NCI-H446 (cell line): Measurements from ENCODE around the gene ECE1.

Source experiments
- DNase-seq, 2 experiments: peaks; one replicate each; lab custom pipeline; 2025; lab: John Stamatoyannopoulos, UW

Gene ECE1

DNA sequence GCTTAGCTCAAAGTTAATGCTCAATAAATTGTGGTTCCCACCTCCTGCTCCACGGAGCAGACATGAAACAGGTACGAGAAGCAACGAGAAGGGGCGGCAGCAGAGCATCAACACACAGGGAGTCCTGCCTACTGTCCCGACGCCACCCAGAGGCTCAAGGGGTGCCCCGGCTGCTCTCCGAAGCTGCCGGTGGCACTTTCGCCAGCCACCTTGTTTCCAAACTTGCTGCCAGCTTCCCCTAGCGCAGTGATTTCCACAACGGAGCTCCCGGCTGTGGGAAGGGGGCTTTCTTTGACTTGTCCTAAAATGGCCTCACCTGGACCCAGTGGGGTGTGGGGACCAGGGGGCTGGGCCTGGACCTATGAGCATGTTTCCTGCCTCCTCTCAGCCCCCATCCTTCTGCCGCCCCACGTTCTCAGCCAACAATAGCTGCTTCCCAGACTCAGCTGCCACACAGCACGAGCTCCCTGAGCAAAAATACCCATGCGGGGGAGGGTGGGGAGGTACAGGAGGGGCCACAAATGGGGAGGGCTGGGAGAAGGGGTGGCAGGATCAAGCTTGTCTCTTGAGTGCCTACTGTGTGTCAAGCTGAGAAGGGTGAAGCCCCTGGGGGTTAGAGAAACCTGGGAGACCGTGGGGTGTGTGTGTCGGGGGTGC is 35.6 kb upstream of the ECE1 start:
- DNase-seq: no peak

DNA sequence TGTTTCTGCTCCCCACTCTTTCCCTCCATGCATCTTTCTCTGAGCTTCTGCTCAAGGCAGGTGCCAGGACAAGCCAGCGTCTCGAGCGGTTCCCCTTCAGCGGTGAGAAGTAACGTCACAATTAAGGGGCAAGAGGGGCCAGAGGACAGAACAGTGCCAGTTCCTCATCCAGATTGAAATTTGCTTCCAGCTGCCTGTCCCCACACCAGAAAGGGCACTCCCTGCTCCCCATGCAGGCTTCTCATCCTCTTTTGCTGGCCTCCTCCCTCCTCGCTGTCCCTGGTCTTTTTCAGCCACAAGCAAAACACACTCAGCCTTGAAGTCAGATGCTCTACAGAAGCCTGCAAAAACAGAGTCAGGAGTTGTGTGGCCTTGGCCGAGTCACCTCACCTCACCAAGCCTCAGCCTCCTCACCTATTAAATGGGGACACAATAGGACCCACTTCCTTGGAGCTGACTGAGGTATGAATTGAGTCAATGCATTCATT is 35.0 kb upstream of the ECE1 start:
- DNase-seq: no peak

DNA sequence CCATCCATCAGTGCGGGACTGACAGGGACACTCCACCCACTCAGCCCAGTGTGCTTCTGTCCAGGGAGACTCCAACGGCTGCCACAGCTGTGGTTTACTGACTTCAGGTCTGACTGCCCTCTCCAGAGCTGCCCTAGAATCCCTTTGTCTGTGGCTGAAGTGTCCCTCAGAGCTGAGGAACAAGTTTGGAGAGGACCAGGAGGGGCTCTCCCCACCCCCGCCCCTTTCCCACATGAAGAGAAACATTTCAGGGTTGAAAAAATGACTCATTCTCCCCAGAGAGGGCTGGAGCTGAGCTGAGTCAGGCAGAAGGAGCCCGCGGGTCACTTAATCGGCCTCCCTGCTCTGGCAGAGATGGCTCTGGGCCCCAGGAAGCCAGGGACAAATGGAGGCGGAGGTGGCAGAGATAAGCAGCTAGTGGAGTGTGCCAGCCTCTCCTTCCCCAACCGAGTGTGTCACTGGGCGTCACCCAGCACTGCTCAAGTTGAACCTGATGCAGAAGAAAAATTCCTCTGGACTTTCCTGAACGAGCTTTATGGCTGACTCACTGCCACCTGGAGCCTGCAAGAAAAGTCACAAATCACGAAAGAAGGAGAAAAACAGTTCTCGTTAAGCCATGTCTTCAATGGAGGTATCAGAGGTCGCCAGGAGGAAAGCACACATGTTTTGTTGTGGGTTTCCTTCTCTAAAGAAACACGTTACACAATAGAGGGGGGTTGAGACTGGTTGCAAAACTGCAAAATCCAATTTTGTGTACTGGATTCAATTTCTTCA is 34.3 kb upstream of the ECE1 start:
- DNase-seq: peak in 1 of 2 experiments; percentile 31

DNA sequence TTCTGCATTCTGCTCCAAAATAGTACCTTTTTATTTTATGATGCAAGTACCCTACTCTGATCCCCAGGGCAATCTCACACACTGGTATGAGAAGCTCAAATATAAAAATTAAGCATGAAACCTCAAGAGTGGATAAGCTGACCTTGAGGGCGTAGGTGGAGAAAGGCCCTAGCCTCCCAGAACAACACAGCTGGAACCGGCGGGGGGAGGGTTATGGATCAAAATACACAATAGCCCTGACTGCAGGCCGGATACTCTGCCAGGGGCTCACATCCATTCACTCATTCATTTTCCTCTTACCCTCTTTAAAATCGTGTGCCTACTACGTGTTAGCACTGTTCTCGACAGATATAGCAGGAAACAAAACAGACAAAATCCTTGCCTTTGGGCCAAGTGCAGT is 32.8 kb upstream of the ECE1 start:
- DNase-seq: no peak

DNA sequence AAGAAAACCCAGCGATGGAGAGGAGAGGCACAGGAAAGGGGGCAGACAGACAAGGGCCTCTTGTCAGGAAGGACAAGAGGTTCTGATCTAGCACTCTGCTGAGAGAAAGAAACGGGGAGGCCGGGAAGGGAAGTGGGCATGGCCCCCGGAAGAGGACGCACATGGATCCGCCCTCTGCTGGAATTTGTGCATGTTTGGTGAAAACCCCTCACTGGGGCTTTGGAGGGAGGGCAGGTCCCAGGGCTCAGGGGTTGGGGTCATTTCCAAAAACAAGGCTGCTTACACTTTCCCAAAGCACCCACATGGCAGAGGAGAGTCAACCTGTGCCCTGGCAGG is 32.4 kb upstream of the ECE1 start:
- DNase-seq: no peak

DNA sequence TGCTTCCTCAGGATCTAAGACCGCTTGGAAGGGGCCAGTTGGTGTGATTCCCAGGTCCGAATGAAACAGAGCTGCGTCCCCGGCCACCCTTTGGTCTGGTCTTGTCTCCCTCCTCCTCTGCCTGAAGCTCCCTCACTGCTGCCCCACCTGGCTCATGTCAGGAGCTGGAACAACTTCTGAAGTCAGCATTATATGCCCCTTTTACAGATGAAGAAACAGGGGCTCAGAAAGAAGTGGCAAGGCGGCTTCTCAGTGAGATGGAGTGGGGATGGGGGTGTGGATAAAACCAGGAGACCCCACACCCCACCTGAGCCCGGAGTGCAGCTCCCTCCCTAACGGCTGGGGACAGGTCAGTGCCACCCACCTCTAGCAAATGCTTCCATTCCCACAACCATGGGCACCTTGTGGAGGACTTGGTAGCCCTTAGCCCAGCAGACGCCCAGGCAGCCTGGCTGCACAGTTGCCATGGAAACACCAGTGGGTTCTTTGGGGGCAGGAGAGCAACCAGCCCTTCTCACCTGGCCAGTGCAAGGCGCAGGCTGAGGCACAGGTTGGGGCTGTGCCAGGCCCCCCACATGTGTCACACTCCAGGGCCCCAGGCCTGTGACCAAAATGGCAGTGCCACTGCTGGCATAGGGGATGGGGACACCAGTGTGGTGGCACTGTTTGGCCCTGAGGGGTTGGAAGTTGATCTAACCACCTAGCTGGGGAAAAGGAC is 31.9 kb upstream of the ECE1 start:
- no peak for DNase-seq

DNA sequence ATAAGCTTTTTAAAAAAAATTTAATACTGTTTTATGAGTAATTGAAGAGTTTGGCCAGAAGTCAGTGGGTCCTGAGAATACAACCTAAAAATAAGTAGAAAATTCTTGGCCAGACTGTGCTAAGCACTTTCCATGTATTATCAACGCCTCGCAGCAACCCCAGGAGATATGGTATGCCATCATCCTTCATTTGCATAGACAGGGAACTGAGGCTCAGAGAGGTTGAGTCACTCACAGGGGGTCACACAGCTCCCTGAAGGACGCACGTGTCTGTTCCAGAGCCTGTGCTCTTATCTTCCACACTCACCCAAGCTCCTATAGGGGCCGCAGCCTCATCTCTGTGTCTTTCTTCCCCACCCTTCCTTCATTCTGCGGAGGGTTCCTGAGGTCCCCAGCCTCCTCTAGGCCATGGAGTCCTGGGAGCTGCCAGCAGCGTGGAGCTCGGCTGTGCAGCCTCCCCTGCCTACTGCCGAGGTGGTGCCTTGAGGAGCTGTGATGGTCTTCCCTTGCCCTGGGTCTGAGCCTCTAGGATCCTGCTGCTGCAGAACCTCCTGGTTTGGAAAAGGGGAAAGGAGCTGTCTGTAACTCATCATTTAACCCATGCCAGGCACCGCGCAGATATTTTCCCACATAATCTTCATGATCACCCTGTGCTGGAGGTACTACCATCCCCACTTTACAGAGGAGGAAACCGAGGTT is 30.3 kb upstream of the ECE1 start:
- DNase-seq: no peak

DNA sequence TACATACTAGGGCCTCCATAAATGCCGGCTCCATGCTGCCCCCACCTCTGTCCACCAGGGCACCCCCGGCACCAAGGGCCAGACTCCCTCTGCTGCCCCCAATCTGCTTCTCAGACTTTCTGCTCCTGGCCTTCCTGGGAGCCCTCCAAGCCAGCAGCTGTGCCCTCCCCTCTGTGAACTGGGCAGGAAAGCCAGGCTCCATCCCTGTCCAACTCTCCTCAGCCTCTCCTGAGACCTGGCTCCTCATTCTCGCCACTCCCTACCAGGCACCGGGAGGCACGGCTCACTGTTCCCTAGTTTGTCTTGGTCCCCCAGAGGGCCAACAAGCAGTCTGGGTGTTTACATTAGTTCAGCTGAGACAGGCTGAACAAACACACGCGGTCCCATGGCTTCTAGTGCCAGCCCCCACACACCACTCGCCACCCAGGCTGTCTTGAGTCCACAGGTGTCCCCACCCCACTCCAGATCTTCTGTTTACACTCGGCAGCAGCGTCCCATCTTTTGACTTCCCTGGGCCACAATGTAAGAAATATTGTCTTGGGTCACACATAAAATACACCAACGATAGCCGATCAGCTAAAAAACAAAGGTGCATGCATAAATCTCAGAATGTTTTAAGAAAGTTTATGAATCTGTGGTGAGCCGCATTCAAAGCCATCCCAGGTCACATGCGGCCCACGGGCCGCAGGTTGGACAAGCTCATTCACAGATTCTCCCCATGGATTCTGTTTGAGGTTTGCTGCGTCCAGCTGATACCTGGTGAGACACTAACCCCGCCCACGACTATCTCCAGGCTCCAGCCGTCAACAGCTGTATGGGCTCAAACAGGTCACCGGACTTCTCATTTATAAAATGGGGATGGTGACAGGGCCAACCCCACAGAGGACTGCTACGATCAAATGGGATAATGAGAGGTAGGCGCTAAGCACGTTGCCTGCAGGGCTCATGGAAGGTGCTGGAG is 29.5 kb upstream of the ECE1 start:
- no peak for DNase-seq

DNA sequence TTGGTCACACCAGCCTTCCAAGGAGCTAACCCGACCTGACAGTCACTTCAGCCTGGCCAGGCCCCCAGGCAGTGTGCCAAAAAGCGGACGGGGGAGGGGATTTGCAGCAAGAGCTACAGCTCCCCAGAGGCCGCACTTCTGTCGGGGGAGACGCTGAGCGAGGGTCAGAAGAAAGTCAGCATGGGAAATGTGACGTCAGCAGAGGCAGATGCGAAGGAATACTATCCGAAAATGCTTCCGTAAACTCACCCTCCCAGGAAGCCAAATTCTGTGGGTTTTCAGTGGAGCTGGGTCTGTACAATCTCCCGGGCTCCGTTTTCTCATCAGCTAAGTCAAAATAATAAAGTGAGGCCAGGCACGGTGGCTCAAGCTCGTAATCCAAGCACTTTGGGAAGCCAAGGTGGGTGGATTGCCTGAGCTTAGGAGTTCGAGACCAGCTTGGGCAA is 28.5 kb upstream of the ECE1 start:
- DNase-seq: no peak

DNA sequence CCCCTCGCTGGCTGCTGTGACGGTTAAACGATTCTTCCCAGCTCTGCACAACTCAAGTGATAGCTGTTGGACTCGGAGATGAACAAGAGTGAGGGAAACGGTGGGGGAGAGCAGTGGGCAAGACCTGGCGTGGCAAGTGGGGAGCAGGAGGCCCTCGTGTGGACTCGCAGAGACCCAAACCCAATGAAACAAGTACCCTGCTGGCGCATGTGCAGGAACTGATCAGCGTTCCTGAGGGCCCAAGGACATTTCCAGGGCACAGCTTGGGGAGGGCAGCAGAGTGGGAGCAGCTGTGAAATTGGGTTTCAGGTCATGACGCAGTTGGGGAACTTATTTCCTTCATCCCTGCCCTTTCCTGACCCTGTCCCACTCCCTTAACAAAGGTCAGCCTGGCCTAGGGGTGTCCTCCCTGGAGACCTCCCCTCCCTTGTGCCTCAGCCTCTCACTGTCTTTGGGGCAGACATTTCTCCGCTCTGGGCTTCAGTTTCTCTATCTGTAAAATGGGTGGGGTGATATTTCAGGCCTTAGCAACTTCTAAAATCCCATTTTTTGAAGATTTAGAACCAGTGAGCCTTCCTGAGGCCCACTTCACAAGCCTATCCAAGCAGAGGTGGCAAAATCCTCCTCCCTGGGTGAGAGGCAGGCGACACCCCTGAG is 27.9 kb upstream of the ECE1 start:
- DNase-seq: no peak

DNA sequence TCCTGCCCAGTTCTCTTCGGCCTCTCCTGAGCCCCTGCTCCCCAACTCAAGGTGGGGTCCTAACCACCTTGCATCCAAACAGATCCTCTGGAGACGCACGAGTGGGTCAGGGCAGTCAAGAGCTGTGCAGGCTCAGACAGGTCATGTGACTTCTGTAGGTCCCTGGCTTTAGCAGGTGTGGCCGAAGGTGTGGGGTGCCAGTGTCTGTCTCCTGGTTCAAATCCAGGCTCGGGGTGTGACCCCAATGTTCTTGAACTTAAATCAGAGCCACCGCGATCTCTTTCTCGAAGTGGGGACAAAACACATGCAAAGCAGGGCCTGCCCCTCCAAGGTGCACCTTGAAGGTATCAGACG is 27.4 kb upstream of the ECE1 start:
- DNase-seq: no peak

DNA sequence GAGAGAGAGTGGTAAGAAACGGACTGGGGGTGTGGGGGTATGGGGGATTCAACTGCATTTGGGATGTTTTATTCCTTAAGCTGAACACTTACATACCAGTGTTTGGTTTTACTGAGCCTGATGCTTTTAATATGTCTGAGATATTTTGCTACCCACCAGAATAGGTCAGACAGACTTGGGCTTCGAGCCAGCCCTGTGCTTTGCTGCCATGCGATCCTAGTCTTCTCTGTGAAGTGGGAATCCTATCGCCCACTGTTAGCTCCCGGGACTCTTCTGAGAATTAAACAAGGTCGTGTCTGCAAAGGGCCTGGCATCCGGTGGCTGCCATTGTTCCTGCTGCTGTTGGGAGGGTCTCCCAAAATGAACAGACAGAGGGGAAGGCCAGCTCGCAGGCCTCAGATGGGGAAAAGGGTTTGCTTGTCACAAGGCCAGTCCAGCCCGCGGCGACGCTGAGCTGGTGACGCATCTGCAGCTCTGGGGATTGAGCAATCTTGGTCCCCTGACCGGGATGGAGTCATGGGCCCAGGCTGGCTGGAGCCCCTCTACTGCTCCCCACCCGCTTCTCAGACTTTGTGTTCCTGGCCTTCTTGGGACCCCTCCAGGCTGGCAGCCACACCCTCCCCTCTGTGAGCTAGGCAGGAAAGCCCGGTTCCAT is 26.9 kb upstream of the ECE1 start:
- DNase-seq: no peak

DNA sequence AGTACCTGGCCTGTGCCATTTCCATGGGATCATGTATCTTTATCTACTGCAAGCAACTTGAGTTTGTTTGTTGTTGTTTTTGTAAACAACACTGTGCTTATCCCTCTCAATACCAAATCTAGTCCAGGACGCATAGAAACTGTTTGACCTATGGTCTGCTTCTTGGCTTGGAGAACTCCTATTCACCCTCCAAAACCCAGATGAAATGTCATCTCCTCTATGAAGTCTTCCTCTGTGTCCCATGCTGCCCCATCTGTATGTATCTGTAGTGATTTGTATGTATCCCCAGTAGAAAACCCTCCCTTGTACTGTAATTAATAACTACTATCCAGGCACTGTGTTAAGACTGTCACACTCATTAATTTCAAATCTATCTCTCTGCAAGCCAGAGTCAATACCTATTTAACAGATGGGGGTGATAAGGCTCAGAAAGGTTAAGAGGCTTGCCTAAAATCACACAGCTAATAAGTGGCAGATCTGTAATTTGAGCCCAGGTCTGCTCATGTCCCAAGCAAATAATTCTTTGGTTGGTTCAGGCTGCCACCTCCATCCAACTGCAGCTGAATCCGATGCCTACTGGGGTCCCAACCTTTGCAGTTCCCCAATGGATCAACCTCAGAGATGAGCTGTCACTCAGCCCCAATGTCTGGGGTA is 24.6 kb upstream of the ECE1 start:
- no peak for DNase-seq

DNA sequence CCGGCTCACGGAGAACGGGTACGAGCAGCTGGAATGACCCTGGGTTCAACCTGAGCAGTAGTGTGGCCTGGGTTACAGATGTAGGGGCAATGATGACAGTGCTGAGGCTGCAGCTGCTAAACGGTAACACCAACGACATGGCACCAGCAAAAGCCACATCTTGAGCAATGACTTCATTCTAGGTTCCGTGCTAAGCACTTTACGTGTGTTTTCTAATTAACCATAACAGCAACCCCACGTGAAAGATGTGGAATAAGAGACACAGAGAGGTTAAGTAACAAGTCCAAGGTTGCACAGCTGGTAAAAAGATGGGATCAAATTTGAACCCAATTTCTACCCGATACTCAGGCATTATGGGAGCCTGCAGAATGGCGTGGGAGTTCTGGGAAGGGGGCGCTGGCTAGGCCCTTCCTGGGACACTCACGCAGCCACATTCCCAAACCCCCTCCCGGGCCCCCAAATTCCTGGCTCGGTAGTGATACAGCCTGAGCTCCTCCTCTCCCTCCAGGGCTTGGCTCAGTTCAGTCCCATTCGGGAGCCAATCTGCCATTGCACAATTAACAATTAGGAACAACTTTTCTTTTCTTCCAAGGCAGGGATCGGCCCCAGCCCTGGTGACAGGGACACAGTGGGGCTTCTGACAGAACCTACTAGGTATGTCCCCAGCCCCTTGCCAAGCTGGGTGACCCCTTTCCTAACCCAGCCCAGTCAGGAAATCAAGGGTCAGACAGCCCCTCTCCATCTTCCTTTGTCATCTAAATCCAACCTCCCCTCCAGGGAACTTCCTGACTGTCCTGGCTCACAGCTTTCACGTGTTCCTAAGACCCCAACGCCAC is 23.8 kb upstream of the ECE1 start:
- DNase-seq: no peak

DNA sequence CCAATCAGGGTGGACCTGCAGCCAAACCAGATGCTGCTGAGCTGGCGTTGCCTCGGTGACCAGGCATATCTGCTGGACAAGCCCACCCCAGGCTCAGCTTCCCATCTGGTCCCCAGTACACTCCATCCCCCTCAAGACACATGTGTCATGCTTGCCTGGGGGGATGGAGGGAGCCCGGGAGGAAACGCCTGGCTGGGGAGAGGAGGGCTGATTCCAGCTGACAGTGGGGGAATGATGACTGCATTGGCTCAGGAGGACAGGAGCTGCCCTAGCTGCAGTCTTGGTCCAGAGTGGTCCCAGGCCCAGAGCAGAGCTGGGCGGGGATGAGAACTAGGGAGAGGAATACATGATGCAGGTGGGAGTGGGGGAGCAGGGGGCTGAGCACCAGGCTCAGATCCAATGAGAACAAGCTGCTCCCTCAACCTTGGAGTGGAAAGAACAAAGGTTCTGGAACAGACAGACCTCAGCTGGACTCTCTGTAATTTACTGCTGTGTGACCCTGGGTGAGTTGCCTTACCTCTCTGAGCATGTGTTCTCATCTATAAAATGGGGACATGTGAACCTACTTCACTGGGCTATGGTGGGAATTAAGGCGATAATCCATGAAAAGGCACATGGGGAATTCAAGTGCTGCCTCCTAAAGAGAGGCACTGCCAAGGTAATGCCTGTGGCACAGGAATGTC is 23.1 kb upstream of the ECE1 start:
- no peak for DNase-seq

DNA sequence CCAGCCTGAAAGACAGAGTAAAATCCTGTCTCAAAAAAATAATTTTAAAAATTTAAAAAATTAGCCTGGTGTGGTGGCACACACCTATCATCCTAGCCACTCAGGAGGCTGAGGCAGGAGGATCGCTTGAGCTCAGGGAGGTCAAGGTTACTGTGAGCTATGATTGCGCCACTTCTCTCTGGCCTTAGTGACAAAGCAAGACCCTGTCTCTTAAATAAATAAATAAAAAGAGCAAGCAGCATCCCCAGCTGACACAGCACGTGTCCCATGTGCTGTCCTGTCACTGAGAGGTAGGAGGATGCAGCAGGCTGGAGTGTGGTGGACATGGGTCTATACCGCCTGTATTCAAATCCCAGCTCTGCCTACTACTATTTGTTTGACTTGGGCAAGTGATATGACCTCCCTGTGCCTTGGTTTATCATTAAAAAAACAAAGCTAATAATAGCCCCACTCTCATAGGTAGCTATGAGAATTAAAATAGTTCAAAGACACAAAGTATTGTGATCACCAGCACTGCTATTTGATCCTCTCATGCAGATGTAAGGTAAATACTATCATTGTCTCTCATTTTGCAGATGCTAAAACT is 22.2 kb upstream of the ECE1 start:
- DNase-seq: no peak

DNA sequence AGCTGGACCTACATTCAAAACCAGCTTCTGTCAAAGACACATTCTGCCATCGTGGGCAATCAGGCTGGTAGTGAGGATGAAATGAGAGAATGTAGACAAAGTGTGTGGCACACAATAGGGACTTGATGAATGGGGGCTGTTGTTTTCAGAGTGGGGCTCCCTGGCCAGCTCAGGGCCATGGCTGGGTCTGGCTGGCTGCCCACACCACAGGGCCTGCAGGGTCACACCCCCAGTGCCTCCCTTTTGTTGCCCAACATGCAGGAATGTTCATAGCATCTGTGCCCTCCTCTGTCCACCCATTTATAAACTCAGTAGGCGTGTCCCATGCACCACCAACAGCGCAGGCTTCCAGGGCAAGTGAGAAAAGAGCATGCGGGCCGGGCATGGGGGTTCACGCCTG is 20.8 kb upstream of the ECE1 start:
- no peak for DNase-seq
